Measurements from ENCODE around the gene MYO5B.

MYO5B gene

GRCh38 chr18:50152900-50153299, 42.0 kb downstream of the MYO5B start:
- no peak for DNase-seq

GRCh38 chr18:50151926-50152325, 43.0 kb downstream of the MYO5B start:
- DNase-seq = no peak

DNA sequence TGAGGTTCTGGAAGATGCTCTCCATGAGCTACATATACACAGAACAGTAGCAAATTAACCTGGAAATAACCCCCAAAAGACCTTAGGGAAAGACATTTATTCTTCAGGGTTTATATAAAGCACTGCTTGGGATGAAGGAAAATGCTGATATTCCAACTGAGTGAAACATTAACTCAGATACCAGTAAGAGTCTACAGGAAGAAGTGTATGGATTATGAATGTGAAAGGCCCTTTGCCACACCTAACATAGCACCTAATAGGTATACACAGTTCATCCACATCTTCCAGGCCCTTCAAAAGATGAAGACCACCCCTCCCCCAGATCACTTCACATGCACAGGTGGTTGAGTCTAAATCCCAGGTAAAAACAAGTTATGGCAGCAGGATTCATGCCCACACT, 50.4 kb downstream of the MYO5B start:
- no peak for DNase-seq

DNA sequence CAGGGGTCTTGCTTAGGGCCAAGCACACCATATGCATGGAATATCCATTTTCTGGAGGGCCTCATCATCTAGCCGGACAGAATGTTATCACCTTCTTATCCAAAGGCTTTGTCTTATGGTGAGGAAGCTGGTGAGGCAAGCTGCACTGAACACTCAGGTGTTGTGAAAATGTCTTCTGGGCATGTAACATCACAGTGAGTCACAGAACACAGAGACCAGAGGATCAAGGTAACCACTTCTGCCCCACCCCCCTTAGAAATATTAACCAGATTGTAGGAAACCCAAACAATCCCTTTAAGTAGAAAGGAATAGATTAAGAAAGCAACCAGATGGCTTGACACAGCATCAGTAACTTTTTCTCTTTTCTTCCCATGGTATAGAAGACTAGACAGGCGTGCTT, 51.1 kb downstream of the MYO5B start:
- no peak for DNase-seq

DNA sequence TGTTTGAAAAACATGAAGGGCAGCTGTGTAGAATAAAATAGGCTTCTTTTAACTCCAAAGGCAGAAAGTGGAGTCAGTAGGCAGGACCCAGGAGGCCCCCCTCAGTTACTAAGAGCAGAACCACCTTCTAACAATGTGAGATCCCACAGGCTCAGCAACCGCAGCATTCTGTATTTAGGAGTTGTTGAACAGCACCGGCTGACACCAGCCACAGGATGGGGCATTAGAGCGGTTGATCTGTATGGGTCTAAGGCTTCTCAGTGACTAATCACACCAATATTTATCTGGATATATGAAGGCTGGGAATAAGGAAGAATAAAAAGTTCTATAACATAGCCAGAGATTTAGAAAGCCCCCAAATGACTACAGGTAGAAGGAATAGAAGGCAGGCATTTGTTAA, 51.7 kb downstream of the MYO5B start:
- DNase-seq = no peak

GRCh38 chr18:50142441-50143120, 52.4 kb downstream of the MYO5B start:
- DNase-seq = no peak

DNA sequence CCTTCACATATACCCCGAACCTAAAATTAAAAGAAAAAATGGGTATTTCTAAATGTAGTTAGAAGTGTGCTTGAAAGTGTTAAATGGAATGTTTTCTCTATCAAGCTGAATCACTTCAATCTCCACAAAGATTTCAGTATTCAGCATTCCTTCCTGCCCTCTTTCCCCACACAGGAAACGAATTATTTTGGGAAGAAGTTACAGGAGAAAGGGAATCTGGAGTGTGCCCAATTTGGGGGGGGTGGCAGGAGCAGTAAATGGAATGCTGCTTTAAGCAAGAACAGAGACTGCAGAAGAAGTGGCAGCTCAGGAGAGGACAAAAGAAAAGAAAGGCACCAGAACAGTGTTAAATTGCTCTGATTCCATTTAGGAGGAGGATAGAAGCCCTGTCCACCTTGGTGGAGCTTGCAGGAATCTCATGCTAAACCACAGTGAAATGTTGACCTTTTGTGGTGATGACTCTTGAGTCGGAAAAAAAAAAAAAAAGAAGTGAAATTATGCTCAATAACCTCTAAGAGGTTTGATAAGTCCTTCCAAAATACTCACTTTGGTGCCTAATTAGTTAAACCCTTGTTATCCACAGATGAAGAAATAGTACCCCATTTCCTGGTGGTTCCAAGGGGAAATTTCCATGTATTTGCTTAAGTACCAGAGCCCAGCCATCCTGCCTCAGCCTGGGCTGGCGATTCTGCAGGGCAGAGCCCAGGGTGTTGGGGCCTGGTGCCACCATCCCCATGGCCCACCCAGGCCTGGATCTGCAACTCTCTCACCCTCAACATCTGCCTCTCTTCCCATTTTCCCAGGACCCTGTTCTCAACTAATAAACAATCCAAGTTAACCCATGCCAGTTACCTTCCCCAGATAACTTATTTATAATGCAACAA, 56.5 kb downstream of the MYO5B start:
- DNase-seq = no peak

GRCh38 chr18:50135903-50136302, 59.0 kb downstream of the MYO5B start:
- DNase-seq = no peak

DNA sequence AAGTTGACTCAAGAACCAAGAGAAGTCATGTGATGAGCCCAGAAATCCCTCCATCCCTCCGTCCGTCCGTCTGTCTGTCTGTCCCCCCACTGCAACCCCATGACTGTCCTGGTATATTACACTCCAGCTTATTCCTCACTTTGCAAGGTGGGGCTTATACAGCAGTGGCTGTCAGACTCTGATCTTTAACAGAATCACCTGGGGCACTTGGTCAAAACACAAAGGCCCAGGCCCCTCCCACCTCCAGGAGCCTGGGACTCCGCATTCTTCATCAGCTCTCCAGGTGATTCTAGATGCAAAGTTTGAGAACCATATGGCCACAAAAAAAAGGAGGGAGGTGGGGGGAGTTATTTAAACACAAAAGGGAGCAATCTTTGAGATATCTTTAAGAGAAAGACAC, 61.4 kb downstream of the MYO5B start:
- DNase-seq = no peak

DNA sequence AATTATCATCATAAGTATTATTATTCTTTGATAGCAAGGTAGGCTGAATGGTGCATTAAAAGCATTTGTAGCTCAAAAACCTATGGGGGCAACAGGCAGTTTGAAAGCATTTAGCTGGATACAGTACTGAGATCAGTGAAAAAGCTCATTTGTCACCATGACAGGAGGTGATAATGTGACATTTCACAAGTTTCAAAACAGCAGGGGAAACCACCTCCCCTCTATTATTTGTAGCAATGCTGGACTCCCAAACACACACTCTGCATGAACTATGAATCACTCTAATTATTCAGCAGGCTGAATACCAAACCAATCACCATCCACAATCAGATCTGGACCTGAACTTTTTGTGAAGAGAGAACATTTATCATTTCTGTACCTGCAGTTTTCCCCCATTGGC, 63.4 kb downstream of the MYO5B start:
- DNase-seq = no peak

DNA sequence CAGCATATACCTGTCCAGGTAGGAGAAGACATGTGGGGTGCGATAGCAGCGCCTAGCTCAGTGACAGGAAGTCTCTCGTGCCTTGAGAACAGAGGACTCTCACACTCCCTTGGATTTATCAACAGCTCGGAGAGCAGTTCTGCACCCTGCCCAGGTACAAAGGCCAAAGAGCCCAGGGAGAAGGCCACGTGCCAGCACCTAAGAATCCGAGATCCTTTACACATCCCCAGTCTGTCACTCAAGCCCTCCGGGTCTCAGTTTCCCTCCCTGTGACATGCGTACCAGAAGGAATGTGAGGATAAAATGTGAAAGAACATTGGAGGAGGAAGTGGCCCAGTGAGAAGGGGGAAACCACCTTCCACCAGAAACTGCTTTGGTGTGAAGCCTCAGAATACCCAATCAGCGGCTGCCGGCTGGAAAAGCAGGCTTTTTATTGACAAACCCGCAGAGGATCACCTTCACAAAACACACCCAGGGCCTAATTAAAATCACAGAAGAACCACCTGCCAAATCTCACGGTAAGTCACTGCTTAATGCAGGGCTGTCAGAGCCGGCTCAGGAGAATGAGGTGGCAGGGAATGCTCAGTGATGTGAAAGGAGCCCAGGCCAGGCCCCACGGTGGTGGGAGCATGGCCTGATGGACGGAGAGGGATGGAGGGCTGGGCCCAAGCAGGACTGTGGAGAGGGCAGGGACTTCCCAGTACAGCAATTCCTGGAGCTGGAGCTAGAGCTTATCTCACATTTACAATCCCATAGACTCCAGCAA, 66.3 kb downstream of the MYO5B start:
- no peak for DNase-seq

- no peak for DNase-seq
These were observed 67.3 kb downstream of the MYO5B start for GRCh38 chr18:50127516-50128210.

GRCh38 chr18:50126471-50126870, 68.5 kb downstream of the MYO5B start:
- DNase-seq = peak in 3 of 58 donors; percentile 2 to 14 (median 5)

DNA sequence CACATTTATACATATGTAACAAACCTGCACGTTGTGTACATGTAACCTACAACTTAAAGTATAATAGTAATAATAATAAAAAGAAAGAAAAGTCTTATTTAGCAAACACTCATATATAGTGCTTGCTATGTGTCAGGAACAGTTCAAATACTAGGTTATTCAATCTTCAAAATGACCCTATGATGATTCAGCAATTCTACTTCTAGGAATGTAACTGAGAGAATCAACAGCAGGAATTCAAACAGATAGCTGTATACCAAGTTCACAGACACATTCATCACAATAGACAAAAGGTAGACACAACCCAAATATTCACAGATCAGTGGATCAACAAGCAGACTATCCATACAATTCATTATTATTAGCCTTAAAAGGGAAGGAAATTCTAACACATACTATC, 69.5 kb downstream of the MYO5B start:
- DNase-seq = no peak

DNA sequence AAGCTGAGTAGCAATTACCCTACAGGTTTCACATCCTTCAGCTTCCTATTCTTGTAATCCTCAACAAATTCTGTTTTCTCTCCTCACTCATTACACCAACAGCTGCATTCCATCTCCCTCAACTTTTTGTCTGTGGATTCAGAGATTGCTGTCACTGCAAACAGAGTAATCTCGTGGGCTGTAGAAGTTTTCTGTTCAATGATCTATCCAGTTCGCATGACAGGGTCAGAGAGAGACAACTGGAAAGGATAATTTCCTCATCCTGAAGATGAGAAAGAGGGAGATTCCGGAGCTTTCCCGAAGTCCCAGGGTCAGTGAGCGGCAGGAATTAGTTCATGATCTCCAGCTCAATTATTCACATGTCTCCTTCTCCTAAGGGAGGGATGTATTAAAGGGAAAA, 75.7 kb downstream of the MYO5B start:
- no peak for DNase-seq

GRCh38 chr18:50117863-50118262, 77.1 kb downstream of the MYO5B start:
- DNase-seq = peak in 2 of 58 donors; percentile 8 to 65

DNA sequence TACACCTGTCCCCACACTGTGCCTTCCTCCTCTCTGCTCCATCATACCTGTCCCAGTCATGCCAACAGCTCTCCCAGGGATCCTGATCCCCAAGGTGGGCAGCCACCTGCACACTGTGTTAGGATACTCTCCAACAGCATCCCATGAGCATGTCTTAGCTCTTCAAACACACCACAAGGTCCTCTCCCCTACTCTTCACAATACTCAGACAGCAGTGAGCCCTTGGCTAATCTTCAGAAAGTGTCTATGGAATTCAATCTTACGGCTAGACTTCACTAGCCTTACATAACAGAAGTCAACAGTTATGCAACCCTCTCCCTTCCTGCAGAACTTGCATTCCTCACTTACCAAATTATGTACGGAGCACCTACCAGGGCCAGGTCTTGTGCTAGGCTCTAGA, 79.9 kb downstream of the MYO5B start:
- DNase-seq = no peak

GRCh38 chr18:50114448-50114847, 80.5 kb downstream of the MYO5B start:
- DNase-seq = no peak

- DNase-seq = no peak
These were observed 81.2 kb downstream of the MYO5B start for GRCh38 chr18:50113726-50114125.

DNA sequence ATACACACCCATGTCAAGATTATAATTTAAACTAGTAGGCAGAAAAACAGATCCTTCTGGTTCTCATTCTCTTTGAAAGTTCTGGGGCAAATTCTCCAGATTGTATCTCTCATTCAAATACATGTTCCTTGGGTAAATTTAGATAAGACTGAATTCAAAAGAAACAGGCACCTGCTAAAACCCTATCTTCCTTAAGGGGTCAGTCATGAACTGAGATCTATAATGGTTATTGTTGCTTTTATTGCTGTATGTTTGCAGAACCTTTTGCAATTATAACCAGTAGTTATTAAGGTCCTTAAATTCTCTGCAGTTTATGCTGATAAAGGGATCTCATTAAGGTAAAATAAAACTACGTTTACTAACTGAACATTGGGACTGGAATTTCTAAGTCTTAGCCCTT, 83.5 kb downstream of the MYO5B start:
- no peak for DNase-seq

DNA sequence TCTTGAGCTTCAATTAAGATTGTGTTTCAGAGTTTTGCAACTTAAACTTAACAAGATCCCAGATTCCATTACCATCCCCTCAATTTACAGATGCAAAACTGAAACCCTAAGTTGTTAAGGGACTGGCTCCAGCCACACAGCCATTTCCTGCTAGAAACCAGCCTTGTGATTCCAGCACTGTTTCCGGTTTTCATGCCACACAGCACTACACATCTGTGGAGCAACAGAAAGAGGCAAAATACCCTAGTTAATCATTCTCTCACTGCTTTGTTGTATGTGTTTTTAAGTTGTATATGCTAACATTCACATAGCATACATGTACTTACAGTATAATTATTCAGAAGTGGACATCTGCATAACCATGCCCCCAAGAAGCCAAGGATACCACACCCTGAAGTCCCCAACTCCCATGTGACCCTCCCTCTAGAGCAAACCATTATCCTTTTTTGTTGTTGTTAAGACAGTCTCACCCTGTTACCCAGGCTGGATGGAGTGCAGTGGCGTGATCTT, 87.4 kb downstream of the MYO5B start:
- DNase-seq = no peak

Data from anterior cingulate cortex (tissue), 58 donors.